Measurements from ENCODE around the gene ENG.
A peak's percentile ranks its signal among the peaks of the same experiment; 100 is the strongest.
"Not testable (repeated sequence)": the region's sequence is repeated elsewhere in the genome, so short reads cannot be mapped to it uniquely, and the experiment has no call there.

The ENG gene

DNA sequence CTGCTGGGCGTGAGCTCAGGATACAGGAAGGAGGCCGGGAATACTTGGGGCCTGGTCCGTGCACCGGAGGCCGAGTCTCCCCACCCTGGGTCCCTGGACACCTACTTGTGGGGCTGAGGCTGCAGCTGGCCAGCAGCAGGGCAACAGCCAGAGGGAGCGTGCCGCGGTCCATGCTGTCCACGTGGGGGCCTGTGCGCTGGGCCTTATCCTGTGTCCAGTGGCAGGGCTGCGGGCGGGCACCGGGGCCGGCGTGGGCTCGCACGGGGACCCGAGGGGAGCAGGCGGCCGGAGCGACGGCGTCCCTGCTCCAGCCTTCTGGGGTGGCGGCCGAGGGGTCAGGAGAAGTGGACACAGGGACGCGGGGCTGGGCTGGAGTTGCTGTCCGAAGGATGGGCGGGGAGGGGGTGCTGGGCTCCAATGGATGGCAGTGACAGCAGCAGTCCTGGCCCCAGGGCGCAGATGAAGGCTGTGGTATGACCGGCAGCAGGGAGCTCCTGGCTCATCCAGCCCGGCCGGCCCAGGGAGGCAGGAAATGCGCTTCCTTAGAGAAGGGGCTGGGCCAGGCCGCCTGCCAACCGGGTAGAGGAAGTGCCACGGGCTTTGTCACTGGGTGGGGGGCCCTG, at the start of gene ENG:
ENG (minus strand) TSS at position 475 of the 623 bp plus-strand sequence; CDS start at position 172, 303 bp downstream.
- no peak for DNase-seq

DNA sequence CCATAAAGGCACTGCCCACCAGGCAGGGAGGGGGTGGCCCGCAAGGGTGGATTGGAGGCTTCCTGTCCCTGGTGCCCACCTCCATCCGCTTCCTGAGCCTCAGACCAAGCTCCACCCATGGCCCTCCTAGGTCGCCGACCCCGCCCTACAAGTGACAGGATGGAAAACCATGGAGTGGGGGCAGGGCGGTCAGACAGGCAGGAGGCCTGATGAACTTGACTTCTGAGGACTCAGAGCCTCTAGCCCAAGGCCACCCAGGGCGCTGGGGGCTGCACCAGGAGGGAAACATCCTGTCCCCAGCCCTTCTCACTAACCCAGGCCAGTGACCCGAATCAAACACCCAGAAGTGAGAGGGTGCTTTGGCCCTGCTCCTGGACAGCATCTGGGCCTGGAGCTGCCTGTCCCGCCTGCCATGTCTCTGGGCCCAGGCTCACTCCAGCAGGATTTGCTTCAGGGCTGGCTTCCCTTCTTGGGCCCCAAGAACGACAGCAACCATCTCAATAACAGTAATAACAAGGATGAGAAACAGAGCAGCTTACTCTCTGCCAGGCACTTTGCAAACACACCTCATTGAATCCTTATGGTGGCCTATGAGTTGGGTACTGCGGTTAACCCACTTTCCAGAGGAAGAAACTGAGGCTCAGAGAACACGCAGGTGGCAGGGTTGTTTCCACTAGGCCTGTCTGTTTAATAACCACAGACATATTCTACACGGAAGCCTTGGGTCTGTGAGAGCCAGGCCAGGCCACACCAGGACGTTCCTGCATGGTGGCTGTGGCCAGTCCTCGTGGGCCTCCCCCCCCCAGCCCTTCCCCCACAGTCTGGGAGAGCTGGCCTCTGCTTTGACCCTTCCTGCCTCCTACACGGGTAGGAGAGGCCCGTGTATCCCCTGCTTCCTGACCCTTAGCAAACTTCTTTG, 49.4 kb upstream of the ENG start:
- no peak for DNase-seq

DNA sequence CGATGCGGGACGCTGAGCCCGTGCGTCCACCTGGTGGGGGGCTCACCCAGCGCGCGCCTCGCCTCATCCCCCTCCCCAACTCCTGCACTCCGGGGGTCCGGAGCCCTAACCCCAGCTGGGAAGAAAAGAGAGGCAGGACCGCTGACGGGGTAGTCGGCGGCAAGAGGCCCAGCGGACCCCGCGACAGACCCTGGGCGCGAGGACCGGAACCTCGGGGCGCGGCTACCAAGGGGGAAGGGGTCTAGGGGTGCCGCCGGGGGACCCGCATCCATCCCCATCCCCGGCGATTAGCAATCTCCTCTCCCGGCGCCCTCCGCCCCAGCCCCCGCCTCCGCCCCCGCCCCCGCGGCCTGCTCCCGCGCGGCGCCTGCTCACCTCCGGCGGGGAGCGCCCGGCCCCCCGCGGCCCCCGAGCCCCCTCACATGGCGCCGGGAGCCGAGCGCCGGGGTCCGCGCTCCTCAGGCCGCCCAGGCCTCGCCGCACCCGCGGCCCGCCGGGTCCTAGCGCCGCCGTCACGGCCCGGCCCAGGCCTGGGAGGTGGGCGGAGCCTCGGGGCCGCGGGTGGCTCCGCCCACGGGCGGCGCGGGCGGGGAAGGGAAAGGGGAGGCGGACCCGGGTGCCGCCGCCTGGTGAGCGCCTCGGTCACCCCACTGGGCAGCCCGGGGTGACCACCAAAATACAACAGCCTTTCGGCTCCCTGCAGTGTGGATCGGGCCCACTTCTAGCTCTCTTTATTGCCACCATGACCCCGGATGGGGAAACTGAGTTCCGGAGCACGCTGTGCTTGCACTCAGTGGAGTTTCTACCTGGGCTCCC, 44.9 kb upstream of the ENG start, which contains the start of gene ST6GALNAC6:
ST6GALNAC6 (minus strand) TSS at position 476 of the 816 bp plus-strand sequence. CDS start 1,622 bp downstream, outside the sequence.
- DNase-seq, result peak; percentile 6

DNA sequence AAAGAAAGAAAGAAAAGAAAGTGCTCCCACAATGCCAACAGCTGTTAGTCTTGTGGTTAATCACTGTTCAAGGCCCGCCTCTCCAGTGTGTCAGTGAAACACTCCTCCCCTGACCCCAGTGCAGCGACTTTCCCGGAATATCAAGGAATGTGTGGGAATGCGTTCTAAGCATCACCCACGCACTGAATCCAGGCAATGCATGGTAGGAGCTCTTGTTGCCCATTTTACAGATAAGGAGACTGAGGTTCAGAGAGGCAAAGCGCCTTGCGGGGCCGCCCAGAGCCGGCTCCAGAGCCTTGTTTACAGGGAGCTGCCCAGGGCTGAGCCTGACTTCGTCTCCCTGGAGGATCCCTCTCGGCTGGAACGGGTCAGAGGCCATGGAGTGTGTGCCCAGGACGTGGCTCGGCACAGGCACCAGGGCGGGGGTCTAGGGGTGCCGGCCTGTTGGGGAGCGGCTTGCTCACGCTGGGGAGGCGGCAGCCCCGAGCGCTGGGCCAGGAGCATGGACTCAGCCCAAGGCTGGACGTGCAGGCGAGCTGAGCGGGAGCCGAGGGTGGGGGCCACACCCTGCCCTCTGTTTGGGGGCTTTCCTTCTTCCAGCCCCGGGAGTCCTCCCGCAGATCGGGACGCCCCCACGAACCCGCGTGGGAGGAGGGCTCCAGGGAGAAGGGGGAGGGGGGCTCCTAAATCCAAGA, 44.1 kb upstream of the ENG start:
- no peak for DNase-seq

DNA sequence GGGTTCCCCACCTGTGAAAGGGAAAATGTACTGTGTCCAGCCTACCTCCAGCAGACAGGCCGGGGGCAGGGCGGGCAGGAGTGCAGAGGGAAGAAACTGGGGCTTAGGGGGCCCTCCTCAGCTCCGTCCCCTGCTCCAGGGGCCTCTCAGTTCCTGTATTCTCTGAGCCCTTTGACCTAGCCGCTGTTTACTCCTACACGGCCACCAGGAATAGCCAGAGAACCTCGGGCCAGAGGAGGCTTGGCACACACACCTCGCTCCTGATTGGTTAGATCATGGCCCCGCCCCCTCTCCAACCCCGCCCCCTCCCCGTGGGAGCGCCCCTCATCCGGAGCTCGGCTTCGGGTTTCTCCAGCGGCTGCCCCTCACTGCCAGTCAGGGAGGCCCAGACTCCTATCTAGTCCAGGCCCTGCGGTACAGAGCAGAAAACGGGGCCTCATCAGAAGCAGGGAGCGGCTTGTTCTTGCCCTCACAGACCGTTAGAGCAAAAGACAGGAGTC, 42.8 kb upstream of the ENG start:
- peak; percentile 27 for DNase-seq

DNA sequence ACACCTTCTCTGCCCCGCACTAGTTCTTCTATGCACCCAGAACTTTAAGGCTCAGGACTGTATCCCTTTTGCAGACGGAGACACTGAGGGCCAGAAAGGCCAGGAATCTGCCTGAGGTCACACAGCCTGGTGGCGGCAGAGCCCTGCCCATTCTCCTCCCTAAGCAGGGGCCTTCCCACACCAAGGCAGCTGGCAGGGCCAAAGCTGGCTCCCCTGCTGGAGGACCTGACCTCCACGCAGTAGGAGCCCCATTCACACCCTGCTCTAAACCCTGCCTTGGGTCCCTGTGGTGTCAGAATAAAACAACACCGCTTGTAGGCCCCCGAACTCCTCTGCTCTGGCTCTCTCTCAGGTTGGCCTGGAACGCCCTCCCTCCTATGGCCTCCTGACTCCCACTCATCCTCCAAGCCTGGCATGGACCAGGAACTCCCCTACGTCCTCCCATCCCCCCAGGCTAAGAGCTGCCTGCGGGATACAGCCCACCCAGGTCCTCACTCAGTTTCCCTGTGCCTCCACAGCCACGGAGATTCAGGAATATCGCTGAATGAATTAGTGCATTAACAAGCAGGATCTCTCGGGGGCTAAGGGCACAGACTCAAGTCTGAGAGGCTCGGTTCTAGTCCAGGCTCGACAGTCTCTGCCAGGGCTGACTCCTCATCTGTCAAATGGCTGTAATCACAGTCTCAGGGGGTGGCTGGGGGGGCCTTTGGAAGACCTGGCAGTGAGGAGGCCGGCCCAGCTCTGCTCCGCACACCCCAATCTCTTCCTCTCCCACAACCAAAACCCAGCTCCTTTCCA, 42.1 kb upstream of the ENG start:
- DNase-seq, result no peak

DNA sequence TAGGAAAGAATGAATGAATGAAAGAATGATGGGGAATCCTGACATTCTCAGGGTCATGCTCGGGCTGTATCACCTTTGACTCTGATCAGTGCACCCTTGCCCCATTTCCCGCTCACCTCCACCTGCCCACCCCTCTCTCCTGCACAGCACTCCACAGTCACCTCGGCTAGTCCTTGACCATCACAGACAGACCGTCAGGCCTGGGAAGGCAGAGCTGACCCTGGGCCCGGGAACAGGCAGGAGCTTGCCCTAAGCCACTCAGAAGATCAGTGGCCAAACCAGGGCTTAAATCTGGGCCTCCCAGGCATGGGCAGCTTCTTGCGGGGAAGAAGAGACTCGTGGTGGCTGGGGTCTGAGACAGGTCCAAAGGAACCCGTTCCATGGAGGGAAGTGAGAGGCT, 41.4 kb upstream of the ENG start:
- no peak for DNase-seq

DNA sequence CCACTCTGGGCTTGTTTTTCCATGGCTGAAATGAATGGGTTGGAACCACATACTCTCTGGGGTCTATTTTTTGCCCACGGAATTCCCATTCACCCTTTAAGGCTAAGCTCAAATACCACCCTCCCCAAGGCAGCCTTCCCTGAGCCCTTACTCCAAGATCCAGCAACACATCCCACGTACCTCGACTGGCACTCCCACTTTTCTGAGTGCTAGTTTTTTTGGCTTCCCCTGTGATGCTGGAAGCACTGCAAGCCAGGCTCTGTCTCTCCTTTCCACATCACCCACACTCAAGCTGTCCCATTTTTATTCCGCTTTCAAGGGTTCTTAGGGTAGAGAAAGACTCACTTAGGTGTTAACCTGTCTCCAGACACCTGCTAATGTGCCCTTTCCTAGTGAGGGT, 38.9 kb upstream of the ENG start:
- DNase-seq, result no peak

DNA sequence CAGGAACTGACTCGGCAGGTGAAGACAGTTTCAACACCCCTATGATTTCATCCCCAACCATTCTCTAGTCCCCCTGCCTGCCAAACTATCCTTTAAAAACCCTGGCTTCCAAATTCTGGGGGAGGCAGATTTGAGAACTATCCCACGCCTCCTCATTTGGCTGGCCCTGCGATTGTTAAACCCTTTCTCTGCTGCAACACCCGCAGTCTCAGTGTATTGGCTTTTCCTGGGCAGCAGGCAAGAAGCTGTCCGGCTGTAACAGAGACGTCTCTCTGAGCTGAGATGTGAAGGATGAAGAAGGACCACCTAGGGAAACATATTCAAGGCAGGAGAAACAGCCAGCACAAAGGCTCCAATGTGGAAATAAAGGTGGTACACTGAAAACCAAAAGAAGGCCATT, 38.4 kb upstream of the ENG start:
- DNase-seq, result no peak

DNA sequence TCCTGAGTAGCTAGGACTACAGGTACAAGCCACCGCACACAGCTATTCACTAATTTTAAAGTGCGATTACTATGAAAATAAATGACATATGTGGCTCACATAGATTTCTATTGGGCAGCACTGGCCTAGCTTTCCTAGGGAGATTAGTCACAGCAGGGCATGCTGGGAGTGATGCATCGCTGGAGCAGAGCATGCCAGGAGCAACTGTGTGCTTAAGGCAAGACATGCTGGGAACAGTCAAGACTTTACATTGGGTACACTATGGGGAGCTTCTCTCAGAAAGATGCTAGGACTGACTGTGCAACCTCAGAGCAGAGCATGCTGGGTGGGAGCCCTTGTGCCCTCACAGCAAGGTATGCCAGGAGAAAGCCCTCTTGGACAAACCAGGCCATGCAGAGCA, 35.6 kb upstream of the ENG start:
- DNase-seq, result no peak

DNA sequence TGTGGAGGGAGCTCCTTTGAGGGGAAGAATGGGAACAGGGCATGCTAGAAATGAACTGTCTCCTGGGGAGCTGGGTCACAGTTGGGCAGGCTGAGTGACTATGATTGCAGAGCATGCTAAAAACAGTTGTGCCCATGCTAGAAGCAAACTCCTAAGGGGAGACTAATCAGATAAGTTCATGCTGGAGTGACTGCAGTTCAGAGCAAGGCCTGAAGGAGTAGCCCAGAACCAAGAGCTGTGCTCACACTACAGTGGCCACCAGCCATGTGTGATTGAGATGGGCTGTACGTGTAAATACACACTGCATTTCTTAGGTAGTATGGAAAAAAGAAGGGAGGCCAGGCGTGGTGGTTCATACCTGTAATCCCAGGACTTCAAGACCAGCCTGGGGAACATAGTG, 33.3 kb upstream of the ENG start:
- no peak for DNase-seq

DNA sequence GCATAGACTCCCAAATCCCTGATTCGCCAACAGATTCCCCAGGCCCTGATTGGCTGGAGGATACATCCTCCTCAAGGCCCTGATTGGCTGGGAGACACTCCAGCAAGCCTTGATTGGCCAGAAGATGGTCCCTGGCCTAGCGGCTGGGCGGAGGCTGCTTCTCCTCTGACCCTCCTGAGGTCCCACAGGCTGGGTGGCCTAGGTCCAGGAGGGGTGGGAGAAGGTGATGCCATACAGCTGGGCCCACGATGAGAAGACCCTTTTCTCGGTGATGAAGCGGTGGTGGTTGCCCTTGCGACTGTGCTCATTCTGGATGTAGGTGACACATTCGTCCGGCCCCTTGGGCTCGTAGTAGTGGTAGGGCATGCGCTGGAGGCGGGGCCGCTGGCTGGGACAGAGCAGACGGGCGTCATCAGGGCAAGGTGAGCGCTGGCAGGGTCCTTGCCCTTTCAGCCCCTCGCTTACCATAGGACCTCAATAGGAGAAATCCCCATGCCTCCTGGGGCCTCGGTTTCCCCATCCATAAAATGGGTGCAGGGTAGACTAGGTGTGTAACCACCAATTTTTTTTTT, 32.0 kb upstream of the ENG start:
- DNase-seq, result no peak

DNA sequence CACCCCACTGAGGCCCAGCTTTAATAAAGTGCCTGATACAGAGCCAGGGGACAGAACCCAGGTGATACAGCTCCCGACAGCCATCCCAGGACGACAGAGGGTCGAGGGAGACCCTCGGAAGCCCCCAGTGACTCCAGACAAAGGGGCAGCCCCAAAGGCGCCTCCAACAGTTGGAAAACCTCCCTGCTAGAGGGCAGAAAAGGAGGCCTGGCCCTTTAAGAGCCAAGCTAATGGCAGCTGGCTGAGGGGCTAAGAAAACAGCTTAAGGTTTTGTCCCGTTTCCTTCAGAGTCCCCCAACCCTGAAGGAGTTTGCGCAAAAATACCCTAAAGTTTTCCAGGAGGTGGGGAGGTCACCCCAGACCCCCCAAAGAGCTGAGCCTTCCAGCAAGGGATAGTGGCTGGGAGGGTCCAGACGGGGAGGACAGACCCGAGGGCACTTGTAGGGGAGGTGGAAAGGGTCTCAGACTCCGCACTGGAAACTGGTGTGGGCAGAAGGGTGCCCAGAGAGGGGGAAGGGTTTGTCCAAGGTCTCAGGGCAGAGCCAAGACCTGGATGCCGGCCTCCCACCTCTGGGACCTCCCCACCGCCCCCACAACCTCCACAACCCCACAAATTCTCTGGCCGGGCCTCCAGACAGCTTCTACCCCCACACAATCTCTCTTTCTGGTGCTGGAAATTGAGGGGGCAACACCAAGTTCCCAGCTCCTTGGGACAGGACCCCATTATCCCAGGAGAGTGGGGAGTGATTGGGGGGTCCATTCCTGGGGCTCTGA, 31.2 kb upstream of the ENG start:
- DNase-seq, result no peak

DNA sequence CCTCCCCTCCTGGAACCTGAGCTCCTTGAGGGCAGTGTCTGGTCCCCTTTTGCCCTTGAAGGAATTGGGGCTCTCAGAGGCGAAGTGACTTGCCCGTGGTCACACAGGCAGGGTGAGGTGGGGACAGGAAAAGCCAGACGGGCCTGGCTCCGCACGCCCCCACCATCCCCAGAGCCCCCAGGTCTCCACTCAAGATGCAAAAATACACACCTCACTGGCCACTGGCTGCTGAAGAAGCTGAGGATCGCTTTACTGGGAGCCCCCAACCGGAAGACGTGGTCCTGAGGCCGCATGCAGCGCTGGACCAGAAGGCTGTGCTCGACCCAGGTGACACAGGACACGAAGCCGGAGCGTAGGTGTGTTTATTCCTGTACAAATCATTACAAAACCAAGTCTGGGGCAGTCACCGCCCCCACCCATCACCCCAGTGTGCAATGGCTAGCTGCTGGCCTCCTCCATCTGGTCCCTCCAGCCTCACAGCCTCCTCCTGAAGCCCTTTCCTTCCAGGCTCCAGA, 30.6 kb upstream of the ENG start:
- no peak for DNase-seq

DNA sequence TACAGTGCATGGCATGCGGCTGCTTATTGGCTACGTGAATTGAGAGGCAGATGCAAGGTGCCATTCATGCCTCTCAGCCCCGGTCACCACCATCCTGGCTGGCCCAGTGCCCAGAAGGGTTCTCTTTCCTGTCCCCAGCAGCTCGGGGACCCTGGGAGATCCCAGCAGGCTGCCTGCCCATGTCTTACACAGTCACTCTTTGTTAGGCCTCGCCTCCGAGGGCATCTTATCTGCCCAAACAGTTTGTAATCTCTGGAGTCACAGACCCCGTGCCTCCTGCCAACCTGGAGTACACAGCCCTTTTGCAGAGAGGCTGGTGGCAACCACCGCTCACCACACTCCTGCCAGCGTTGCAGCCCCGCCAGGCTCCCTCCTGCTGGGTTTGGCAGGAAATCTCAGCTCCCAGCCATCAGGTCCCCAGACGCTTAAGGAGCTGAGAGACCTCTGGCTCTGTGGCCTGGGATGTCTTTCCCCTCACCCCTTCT, 30.0 kb upstream of the ENG start:
- DNase-seq, result no peak

DNA sequence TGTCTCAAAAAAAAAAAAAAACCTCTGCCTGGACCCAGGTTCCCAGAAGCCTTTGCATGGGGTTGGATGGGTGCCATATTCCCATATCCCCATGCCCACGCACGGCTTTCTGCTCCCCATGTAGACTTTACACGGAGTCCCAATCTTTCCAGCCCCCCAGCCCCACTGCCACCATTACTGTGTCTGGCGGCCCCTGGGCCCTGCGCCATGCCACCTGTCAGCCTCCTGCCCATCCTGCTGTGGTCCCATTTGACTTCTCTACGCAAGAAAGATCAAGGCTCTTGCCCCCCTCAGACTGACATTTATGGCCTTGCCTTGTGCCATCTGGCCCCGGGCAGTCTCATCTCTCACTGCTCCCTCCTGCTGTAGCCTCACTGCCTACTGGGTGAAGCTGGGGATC, 29.5 kb upstream of the ENG start:
- DNase-seq, result no peak

DNA sequence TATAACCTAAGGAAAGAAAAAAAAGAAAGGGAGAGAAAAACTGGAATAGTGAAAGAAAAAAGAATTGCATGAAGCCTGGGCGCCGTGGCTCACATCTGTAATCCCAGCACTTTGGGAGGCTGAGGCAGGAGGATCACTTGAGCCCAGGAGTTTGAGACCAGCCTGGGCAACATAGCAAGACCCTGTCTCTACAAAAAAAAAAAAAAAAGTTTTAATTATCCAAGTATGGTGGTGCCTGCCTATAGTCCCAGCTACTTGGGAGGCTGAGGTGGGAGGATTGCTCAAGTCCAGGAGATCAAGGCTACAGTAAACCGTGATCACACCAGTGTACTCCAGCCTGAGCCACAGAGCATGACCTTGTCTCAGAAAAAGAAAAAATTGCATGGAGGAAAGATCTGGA, 27.3 kb upstream of the ENG start:
- DNase-seq, result not testable (repeated sequence)

DNA sequence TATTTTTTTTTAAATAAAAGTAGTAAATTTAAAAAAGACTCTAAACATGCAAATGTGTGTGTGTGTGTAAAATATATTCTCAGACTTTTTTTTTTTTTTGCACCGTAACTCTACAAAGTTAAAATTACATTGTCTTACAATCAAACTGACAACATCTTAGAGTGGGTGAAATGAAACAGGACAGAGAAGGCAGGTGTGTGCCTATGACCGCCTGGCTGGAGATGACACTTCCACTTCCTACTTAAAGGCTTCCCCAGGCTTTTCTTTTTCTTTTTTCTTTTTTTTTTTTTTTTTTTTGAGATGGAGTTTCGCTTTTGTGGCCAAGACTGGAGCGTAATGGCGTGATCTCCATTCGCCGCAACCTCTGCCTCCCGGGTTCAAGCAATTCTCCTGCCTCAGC, 25.7 kb upstream of the ENG start:
- DNase-seq, result no peak

DNA sequence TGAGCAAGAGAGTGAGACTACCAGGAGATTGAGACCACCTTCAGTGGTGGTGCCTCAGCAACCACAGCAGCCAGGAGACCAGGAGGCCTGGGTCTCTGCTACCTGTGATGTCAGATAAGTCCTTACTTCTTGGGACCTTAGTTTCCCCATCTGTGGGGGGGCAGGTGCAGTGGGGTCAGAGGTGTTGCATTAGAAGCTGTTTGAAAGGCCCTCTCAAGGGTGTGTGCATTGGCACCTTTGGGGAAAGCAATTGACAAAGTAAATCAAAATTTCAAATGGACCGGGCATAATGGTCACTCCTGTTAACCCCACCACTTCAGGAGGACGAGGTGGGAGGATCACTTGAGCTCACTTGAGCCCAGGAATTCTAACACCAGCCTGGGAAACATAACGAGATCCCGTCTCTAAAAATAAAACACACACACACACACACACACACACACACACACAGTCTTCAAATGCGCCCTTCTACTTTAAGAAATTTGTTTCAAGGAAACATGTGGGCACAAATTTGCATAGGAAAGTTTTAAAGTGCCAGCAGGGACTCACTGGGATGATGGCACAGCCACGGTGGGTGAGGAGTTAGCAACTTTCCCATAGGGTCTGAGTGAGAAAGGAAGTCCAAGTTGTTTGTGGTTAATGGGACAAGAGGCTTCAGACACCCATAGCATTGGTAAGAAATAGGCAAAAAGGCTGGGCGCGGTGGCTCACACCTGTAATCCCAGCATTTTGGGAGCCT, 24.4 kb upstream of the ENG start:
- no peak for DNase-seq
